PC-9 (cell line): ENCODE results near the gene PTPN23.

Experiments
- EZH2 ChIP-seq: fragments of 200-600 bp; sonication (generic); IDR thresholded peaks from 2 replicates; pipeline ENCODE4 v1.8.0; 2017; ENCODE audit warnings: antibody characterized with exemption, low read depth
- TF ChIP-seq, protein P1 (sequence below): fragments of 200-600 bp; sonication (generic); conservative IDR thresholded peaks from 2 replicates; pipeline ENCODE4 v1.6.1; 2017; ENCODE audit warnings: mixed run types, antibody characterized with exemption, mild to moderate bottlenecking, moderate library complexity

- TF ChIP-seq, protein P1, sequence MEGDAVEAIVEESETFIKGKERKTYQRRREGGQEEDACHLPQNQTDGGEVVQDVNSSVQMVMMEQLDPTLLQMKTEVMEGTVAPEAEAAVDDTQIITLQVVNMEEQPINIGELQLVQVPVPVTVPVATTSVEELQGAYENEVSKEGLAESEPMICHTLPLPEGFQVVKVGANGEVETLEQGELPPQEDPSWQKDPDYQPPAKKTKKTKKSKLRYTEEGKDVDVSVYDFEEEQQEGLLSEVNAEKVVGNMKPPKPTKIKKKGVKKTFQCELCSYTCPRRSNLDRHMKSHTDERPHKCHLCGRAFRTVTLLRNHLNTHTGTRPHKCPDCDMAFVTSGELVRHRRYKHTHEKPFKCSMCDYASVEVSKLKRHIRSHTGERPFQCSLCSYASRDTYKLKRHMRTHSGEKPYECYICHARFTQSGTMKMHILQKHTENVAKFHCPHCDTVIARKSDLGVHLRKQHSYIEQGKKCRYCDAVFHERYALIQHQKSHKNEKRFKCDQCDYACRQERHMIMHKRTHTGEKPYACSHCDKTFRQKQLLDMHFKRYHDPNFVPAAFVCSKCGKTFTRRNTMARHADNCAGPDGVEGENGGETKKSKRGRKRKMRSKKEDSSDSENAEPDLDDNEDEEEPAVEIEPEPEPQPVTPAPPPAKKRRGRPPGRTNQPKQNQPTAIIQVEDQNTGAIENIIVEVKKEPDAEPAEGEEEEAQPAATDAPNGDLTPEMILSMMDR, result no peak
- TF ChIP-seq EZH2, result no peak
These were observed 15.3 kb upstream of the PTPN23 start for GRCh38 chr3:47365213-47366153.
